GM12878 (cell line): ENCODE measurements around the gene SIDT1. TPM values are rescaled to one million over a fixed set of nuclear protein-coding genes. Genes with fewer than 3 reads are reported as not detected.

ENCODE experiments used
- ATAC-seq: fragments of 200-7000 bp; cut with Tn5 transposase; 3 replicates; pipeline ENCODE4 v1.9.1; 2020; ENCODE audit warnings: mild to moderate bottlenecking, moderate library complexity
- BruUV-seq: library from RNA; stranded (reverse); fragments of 400-500 nt; replicated peaks from 2 replicates; lab custom pipeline; 2021; lab: Mats Ljungman, UMichigan
- CTCF ChIA-PET: fragments of 300-600 bp; sonication (Branson Sonifier 250); formaldehyde crosslinking; extraction: SDS; loops from one replicate; lab custom pipeline; 2021; ENCODE audit warnings: inconsistent platforms; lab: Yijun Ruan, JAX
- POLR2A ChIA-PET: fragments of 350-600 bp; formaldehyde crosslinking; extraction: SDS; loops from one replicate; lab custom pipeline; 2021; ENCODE audit warnings: inconsistent platforms; lab: Charles Lee
- RAD21 ChIA-PET: fragments of 300-600 bp; sonication (Branson Sonifier 250); formaldehyde crosslinking; loops from one replicate; lab custom pipeline; 2023; ENCODE audit warnings: antibody characterized with exemption; ENCODE audit not compliant: unreplicated experiment; lab: Charles Lee
- SMC1A ChIA-PET: fragments of 300-600 bp; sonication (Branson Sonifier 250); formaldehyde crosslinking; loops from one replicate; lab custom pipeline; 2023; ENCODE audit not compliant: unreplicated experiment, uncharacterized antibody; lab: Charles Lee
- DNase-seq: peaks from one replicate; pipeline ENCODE4 v3.0.0-alpha.2; 2011; ENCODE audit warnings: low read depth, low spot score
- FAIRE-seq: peaks from 3 replicates; lab custom pipeline; 2011; peaks lifted over from hg19 to GRCh38; lab: Jason Lieb, UNC
- H2AFZ ChIP-seq: 2 replicates; pipeline ENCODE4 v1.6.0; 2011; ENCODE audit warnings: low read depth, low read length, control low read depth; ENCODE audit not compliant: control insufficient read depth
- H3K27ac ChIP-seq: 2 replicates; pipeline ENCODE4 v1.5.1; 2011; ENCODE audit warnings: control low read depth; ENCODE audit not compliant: control insufficient read depth, insufficient read depth
- H3K27me3 ChIP-seq, 2 experiments: replicated peaks in 1 of 2; 2 replicates each; pipeline versions ENCODE4 v1.6.0 to v1.6.1; 2011; ENCODE audit warnings: low read length in 1 of 2; ENCODE audit not compliant: control insufficient read depth in 2 of 2, insufficient read depth in 2 of 2
- H3K36me3 ChIP-seq, 2 experiments: 2 replicates each; pipeline ENCODE4 v1.5.1; 2011; ENCODE audit warnings: low read length in 1 of 2; ENCODE audit not compliant: control insufficient read depth in 2 of 2, insufficient read depth in 2 of 2
- H3K4me1 ChIP-seq: 2 replicates; pipeline ENCODE4 v1.6.1; 2011; ENCODE audit warnings: mild to moderate bottlenecking, low read length, moderate library complexity, mixed read lengths; ENCODE audit not compliant: control insufficient read depth, insufficient read depth
- H3K4me2 ChIP-seq: 2 replicates; pipeline ENCODE4 v1.6.0; 2011; ENCODE audit warnings: control low read depth; ENCODE audit not compliant: control insufficient read depth, insufficient read depth
- H3K4me3 ChIP-seq: fragments of 200-600 bp; sonication (generic); 2 replicates; pipeline ENCODE4 v1.5.1; 2016
- H3K79me2 ChIP-seq: 2 replicates; pipeline ENCODE4 v1.6.0; 2011; ENCODE audit warnings: low read length; ENCODE audit not compliant: control insufficient read depth, insufficient read depth
- H3K9ac ChIP-seq: 2 replicates; pipeline ENCODE4 v1.8.0; 2011; ENCODE audit warnings: low read length, control low read depth, mixed read lengths; ENCODE audit not compliant: control insufficient read depth, insufficient read depth
- H3K9me3 ChIP-seq: replicated peaks from 3 replicates; pipeline ENCODE4 v1.5.1; 2011; ENCODE audit warnings: mild to moderate bottlenecking, low read length; ENCODE audit not compliant: control insufficient read depth, insufficient read depth
- H4K20me1 ChIP-seq: 2 replicates; pipeline ENCODE4 v1.6.0; 2011; ENCODE audit not compliant: control insufficient read depth, insufficient read depth
- CHD2 ChIP-seq: IDR thresholded peaks from 2 replicates; pipeline ENCODE4 v1.6.1; 2011; ENCODE audit warnings: low read depth, low read length, improper control_type of control experiment, borderline replicate concordance
- CHD4 ChIP-seq: fragments of 200-600 bp; sonication (generic); IDR thresholded peaks from 2 replicates; pipeline ENCODE4 v1.6.1; 2016; ENCODE audit warnings: mild to moderate bottlenecking
- CREB1 ChIP-seq: IDR thresholded peaks from 2 replicates; pipeline ENCODE4 v1.6.1; 2012; ENCODE audit warnings: low read depth, mild to moderate bottlenecking, inconsistent platforms
- FOS ChIP-seq: IDR thresholded peaks from 3 replicates; pipeline ENCODE4 v1.6.1; 2011; ENCODE audit warnings: borderline replicate concordance; ENCODE audit not compliant: insufficient read length; ENCODE audit errors: extremely low read depth
- NKRF ChIP-seq: fragments of 450-650 bp; conservative IDR thresholded peaks from 2 replicates; pipeline ENCODE4 v1.6.1; 2017; ENCODE audit warnings: mild to moderate bottlenecking, moderate library complexity
- RAD51 ChIP-seq: fragments of 450-650 bp; IDR thresholded peaks from 2 replicates; pipeline ENCODE4 v1.6.1; 2016; ENCODE audit warnings: moderate library complexity, mild to moderate bottlenecking, inconsistent platforms
- ZBTB4 ChIP-seq: fragments of 450-650 bp; formaldehyde crosslinking; IDR thresholded peaks from 2 replicates; pipeline ENCODE4 v1.4.0; 2022; ENCODE audit warnings: mild to moderate bottlenecking, moderate library complexity
- WGBS: methylation state at CpG from one replicate; pipeline ENCODE4 v1.1.6; 2016; ENCODE audit warnings: low lambda C conversion rate; ENCODE audit not compliant: insufficient replicate concordance, insufficient coverage; ENCODE audit errors: missing lambda C conversion rate; 5-methylcytosine and 5-hydroxymethylcytosine counted together
- in situ Hi-C: fragments of 300-500 bp; cut with MboI; formaldehyde crosslinking; loops from 9 replicates; pipeline ENCODE4 v1.14.3; 2018; ENCODE audit warnings: mixed read lengths
- intact Hi-C: fragments of 100-400 bp; cut with micrococcal nuclease; formaldehyde crosslinking; loops from one replicate; pipeline ENCODE4 v1.14.2; 2022; ENCODE audit not compliant: unreplicated experiment
- polyA plus RNA-seq, 11 experiments: library from polyadenylated mRNA; depleted of rRNA in 4 of 11; unstranded in 6 of 11; stranded (reverse) in 5 of 11; fragments of >200 nt; fragmentation: Nextera tagmentation in 4 of 11; fragmentation: Illumina TruSeq in 1 of 11; extraction: Ambion mirVana in 4 of 11; extraction: Trizol in 1 of 11; gene quantifications; 1 replicate in 1 of 11; 2 replicates in 10 of 11; pipeline versions ENCODE4 v1.2.1 to v1.2.3, GENCODE V29; 2011 to 2016; ENCODE audit warnings: inconsistent platforms in 2 of 11, missing spikeins in 2 of 11, low read depth in 1 of 11
- total RNA-seq, 4 experiments: library from RNA; depleted of rRNA in 3 of 4; stranded (reverse); fragments of >200 nt in 3 of 4; fragmentation: Illumina TruSeq in 1 of 4; extraction: Trizol in 1 of 4; gene quantifications; 2 replicates each; pipeline versions ENCODE4 v1.2.1 to v1.2.3, GENCODE V29; 2013 to 2021

SIDT1 gene
- total and polyA plus RNA-seq, 10 of the 15 experiments (the other 5 are each of a cell fraction or from before 2014, with no cell fraction given), result 3.0 to 45.0 (median 26.6) TPM

- no peaks in the 10 kb centered on the region for H4K20me1 ChIP-seq
- FAIRE-seq (no peak), ATAC-seq (no peak), DNase-seq (no peak)
- H3K36me3 ChIP-seq, result peaks cover 0 to 11% of the 10 kb centered on the region in 2 experiments; a peak in 1 of 4 replicates
- no peak overlapping the region for H2AFZ ChIP-seq
- ChIA-PET CTCF (interaction anchor here (1.0 to 9.1 kb wide), 5 partner anchors 18 to 66 kb away, joined by 3 to 102 read pairs (median 19); no protein-coding TSS in a partner anchor), RAD21 (interaction anchor here (0.7 to 1.1 kb wide), 2 partner anchors 18 to 63 kb away, joined by 3 read pairs; no protein-coding TSS in a partner anchor), SMC1A (interaction anchor here (1.7 to 4.0 kb wide), 4 partner anchors 19 to 65 kb away, joined by 4 to 24 read pairs (median 10); partner anchors contain the start of gene SPICE1), POLR2A (no interaction called here)
- intact Hi-C loops, result no loop called here
- no peaks in the 10 kb centered on the region for H3K27me3 ChIP-seq
- H3K4me3 ChIP-seq, result no peak overlapping the region
- no peak overlapping the region for H3K27ac ChIP-seq
- H3K9ac ChIP-seq, result no peak overlapping the region
- no peak for TF ChIP-seq CHD4
- TF ChIP-seq FOS, result no peak
- TF ChIP-seq NKRF, result no peak
- TF ChIP-seq RAD51, result no peak
- in situ Hi-C loops, result no loop called here
- no TSS peak for BruUV-seq
- H3K9me3 ChIP-seq, result no peaks in the 10 kb centered on the region
- no peaks in the 10 kb centered on the region; the same call in 1 of the 2 replicates for H3K4me1 ChIP-seq
- H3K4me2 ChIP-seq, result no peak overlapping the region
- peaks cover 35% of the 10 kb centered on the region for H3K79me2 ChIP-seq
Observed at GRCh38 chr3:113559009-113559408, 26.7 kb downstream of the SIDT1 start.

- 73% methylated on average over 6 of the region's 6 CpGs for WGBS
- H3K36me3 ChIP-seq, result peaks cover 0 to 11% of the 10 kb centered on the region in 2 experiments; a peak in 1 of 4 replicates
- no peak overlapping the region for H3K4me3 ChIP-seq
- BruUV-seq, result no TSS peak
- FAIRE-seq (no peak), ATAC-seq (no peak), DNase-seq (no peak)
- H3K27me3 ChIP-seq, result no peaks in the 10 kb centered on the region
- RAD21 ChIA-PET, result interaction anchor here (1.1 to 1.5 kb wide), 2 partner anchors 17 to 67 kb away, joined by 4 read pairs; no protein-coding TSS in a partner anchor
- no peak overlapping the region for H3K9ac ChIP-seq
- H4K20me1 ChIP-seq, result no peaks in the 10 kb centered on the region
- no peaks in the 10 kb centered on the region; the same call in 1 of the 2 replicates for H3K4me1 ChIP-seq
- in situ Hi-C loops, result no loop called here
- H3K27ac ChIP-seq, result no peak overlapping the region
- H3K9me3 ChIP-seq, result no peaks in the 10 kb centered on the region
- no peak overlapping the region for H2AFZ ChIP-seq
- intact Hi-C loops, result no loop called here
- CTCF ChIA-PET, result interaction anchor here (0.8 to 3.8 kb wide), 4 partner anchors 13 to 67 kb away, joined by 3 to 19 read pairs (median 9); no protein-coding TSS in a partner anchor
- peaks cover 25% of the 10 kb centered on the region for H3K79me2 ChIP-seq
- POLR2A ChIA-PET, result no interaction called here
- H3K4me2 ChIP-seq, result no peak overlapping the region
- SMC1A ChIA-PET, result interaction anchor here (0.9 to 4.0 kb wide), 6 partner anchors 13 to 66 kb away, joined by 3 to 24 read pairs (median 4); partner anchors contain the start of gene SPICE1
- no peak for TF ChIP-seq CHD2
- TF ChIP-seq ZBTB4 (CRISPR knock-in tag), result no peak
- TF ChIP-seq CREB1, result no peak
Observed at GRCh38 chr3:113560271-113560670, 27.9 kb downstream of the SIDT1 start.
